ENCODE results near the gene IL1R1.

Gene IL1R1

GRCh38 chr2:102110596-102111334 is 31.8 kb upstream of the IL1R1 start:
- CTCF ChIA-PET = interaction anchor here (1.9 kb wide), 1 partner anchor 90 kb away, joined by 4 read pairs; no protein-coding TSS in a partner anchor
- POLR2A ChIA-PET = no interaction called here
- TF ChIP-seq CTCF (IDR thresholded peaks at IDR 0.05; ENCODE audit: insufficient read depth, low read length, missing control alignments) = no peak
- H3K4me3 ChIP-seq (ENCODE audit: low read depth, low read length) = no peak overlapping the region
- no peak for DNase-seq (ENCODE audit: low read depth, low spot score)

DNA sequence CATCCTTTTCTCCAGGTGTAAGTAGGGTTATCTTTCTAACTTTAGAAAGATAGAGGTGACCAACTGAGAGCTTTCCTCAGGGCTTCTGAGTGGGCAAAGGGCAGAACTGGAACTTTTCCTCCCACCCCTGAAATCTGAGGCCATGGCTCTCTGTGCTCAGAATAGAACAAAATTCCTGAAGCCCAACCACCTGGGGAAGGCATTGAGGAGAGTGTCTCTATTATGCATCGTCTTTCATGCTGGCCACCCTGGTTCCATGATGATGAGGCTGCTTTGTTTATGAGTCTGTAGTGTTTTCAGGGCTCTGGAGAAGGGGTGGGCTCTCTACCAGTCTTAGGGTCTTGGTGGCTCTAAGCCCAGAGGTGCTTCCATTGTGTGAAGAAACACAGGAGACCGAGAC is 30.7 kb upstream of the IL1R1 start:
- CTCF ChIA-PET = interaction anchor here (1.1 to 1.9 kb wide), 2 partner anchors 30 to 91 kb away, joined by 3 to 4 read pairs; no protein-coding TSS in a partner anchor
- DNase-seq (ENCODE audit: low read depth, low spot score) = no peak
- POLR2A ChIA-PET = no interaction called here
- no peak for TF ChIP-seq CTCF (IDR thresholded peaks at IDR 0.05; ENCODE audit: insufficient read depth, low read length, missing control alignments)
- H3K4me3 ChIP-seq (ENCODE audit: low read depth, low read length) = no peak overlapping the region

- CTCF ChIA-PET = interaction anchor here (1.1 to 1.9 kb wide), 3 partner anchors 8 to 92 kb away, joined by 3 to 5 read pairs (median 4); no protein-coding TSS in a partner anchor
- no peak overlapping the region for H3K4me3 ChIP-seq (ENCODE audit: low read depth, low read length)
- DNase-seq (ENCODE audit: low read depth, low spot score) = no peak
- no peak for TF ChIP-seq CTCF (IDR thresholded peaks at IDR 0.05; ENCODE audit: insufficient read depth, low read length, missing control alignments)
- POLR2A ChIA-PET = no interaction called here
Measured at GRCh38 chr2:102112271-102112670, 30.3 kb upstream of the IL1R1 start.

DNA sequence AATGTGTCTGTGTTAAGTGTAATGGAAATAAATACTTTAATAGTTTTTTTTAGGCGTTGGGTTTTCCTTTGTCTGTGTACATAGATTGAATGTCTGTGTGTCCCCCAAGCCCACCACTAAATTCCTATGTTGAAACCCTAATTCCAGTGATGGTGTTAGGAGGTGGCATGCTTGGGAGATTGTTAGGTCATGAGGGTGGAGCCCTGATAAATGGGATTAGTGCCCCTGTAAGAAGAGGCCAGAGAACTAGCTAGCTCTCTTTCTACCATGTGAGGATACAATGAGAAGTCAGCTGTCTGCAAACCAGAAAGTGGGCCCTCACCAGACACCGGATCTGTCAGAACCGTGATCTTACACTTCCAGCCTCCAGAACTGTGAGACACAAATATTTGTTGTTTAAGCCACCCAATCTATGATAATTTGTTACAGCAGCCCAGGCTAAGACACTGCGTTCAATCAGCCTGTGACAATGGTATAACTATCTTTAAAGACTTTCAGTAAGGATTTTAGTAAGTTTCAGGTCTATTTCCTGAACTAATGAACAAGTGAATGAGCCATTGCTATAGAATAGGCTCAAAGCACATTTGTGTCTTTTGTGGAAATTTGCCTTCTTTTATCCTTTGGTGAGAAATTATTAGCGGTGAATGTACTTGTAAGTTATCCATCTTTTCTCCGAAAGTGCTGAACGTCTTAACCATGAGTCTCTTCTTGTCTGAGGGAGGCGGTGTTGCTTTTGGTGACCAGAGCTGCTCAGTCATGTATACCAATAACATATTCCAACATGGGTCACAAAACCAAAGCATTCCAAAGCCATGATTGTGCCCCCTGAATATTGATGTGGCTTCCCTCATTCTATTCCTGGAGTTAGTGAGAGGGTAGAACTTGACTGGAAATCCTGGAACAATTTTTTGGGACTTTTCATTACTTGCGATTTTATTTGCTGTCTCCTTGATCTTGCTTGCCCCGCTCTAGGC is 29.6 kb upstream of the IL1R1 start:
- ChIA-PET POLR2A (interaction anchor here (1.0 kb wide), 1 partner anchor 8 kb away, joined by 4 read pairs; no protein-coding TSS in a partner anchor), CTCF (interaction anchor here (1.1 to 1.5 kb wide), 2 partner anchors 9 to 32 kb away, joined by 3 to 5 read pairs; no protein-coding TSS in a partner anchor)
- no peak overlapping the region for H3K4me3 ChIP-seq (ENCODE audit: low read depth, low read length)
- DNase-seq (ENCODE audit: low read depth, low spot score) = no peak
- TF ChIP-seq CTCF (IDR thresholded peaks at IDR 0.05; ENCODE audit: insufficient read depth, low read length, missing control alignments) = no peak

GRCh38 chr2:102114290-102114721 is 28.2 kb upstream of the IL1R1 start:
- CTCF ChIA-PET = interaction anchor here (0.7 to 1.4 kb wide), 4 partner anchors 11 to 94 kb away, joined by 3 to 4 read pairs (median 3); no protein-coding TSS in a partner anchor
- H3K4me3 ChIP-seq (ENCODE audit: low read depth, low read length) = no peak overlapping the region
- peak; percentile 78 for DNase-seq (ENCODE audit: low read depth, low spot score)
- POLR2A ChIA-PET = interaction anchor here (0.7 to 1.0 kb wide), 2 partner anchors 9 to 10 kb away, joined by 3 read pairs; no protein-coding TSS in a partner anchor
- TF ChIP-seq CTCF (IDR thresholded peaks at IDR 0.05; ENCODE audit: insufficient read depth, low read length, missing control alignments) = no peak

All from AG04449 (cell line).